Measurements from ENCODE around the gene ZNF746.

DNA sequence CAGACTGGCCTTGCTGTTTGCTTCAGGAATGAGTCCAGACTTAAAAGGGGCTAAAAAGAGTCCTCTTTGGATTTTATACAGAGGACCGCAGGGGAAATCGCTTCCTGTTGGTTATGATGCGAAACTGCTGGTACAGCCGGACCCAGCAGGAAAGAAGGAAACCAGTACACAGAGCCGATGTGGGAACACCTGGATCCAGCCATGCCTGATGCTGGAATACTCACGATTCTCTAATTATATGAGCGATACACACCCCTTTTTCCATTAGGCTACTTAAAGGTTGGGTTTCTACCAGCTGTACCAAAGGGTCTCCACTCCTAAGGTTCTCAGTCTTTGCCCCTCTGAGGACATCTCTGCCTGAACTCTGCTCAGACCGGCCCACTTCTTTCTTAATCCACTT lies 64.5 kb downstream of the ZNF746 start:
- TF ChIP-seq ARNTL (CRISPR knock-in tag; IDR thresholded peaks at IDR 0.05; ENCODE audit: borderline replicate concordance, low read depth) (no peak), ZFP30 (CRISPR knock-in tag; IDR thresholded peaks at IDR 0.05) (no peak), OSR1 (CRISPR knock-in tag; IDR thresholded peaks at IDR 0.05) (no peak), PATZ1 (CRISPR knock-in tag; IDR thresholded peaks at IDR 0.05; ENCODE audit: borderline replicate concordance) (no peak), TCF4 (CRISPR knock-in tag; IDR thresholded peaks at IDR 0.05; ENCODE audit: borderline replicate concordance) (no peak), ZNF70 (CRISPR knock-in tag; IDR thresholded peaks at IDR 0.05) (no peak), CSDC2 (CRISPR knock-in tag; IDR thresholded peaks at IDR 0.05) (no peak), RARB (CRISPR knock-in tag; IDR thresholded peaks at IDR 0.05) (no peak), PPARA (CRISPR knock-in tag; IDR thresholded peaks at IDR 0.05; ENCODE audit: borderline replicate concordance) (no peak), CREB5 (CRISPR knock-in tag; IDR thresholded peaks at IDR 0.05; ENCODE audit: low read depth) (no peak), ZC3H10 (CRISPR knock-in tag; IDR thresholded peaks at IDR 0.05) (no peak), ZFP3 (CRISPR knock-in tag; IDR thresholded peaks at IDR 0.05) (no peak), ESRRG (CRISPR knock-in tag; IDR thresholded peaks at IDR 0.05) (no peak), ISL1 (CRISPR knock-in tag; IDR thresholded peaks at IDR 0.05) (no peak)

Data from SK-N-SH treated with all-trans-retinoic acid at 6 μM for 48 hours (cell line).